Spleen (tissue), 11 donors: ENCODE data around the gene EPYC. TPM values are rescaled to one million over a fixed set of nuclear protein-coding genes. Genes with fewer than 3 reads are reported as not detected.

Source experiments
- DNase-seq: peaks from one replicate; pipeline ENCODE4 v3.0.0-alpha.2; 2020
- H3K27ac ChIP-seq, 8 donors: fragments of 200-600 bp; sonication (generic) in 7 of 8; 1 replicate in 4 of 8; 2 replicates in 4 of 8; pipeline versions ENCODE4 v1.5.0 to v1.8.0; 2016 to 2021; ENCODE audit warnings: inconsistent platforms in 4 of 8, mild to moderate bottlenecking in 4 of 8, moderate library complexity in 1 of 8
- H3K27me3 ChIP-seq, 7 donors: fragments of 200-600 bp; sonication (generic) in 6 of 7; replicated peaks in 1 of 7; 1 replicate in 4 of 7; 2 replicates in 3 of 7; pipeline versions ENCODE4 v1.5.0 to v1.8.0; 2016 to 2021; ENCODE audit warnings: inconsistent platforms in 3 of 7, mild to moderate bottlenecking in 1 of 7
- H3K36me3 ChIP-seq, 6 donors: fragments of 200-600 bp; sonication (generic) in 5 of 6; 1 replicate in 4 of 6; 2 replicates in 2 of 6; pipeline versions ENCODE4 v1.5.0 to v1.8.0; 2016 to 2021; ENCODE audit warnings: inconsistent platforms in 2 of 6
- H3K4me1 ChIP-seq, 6 donors: fragments of 200-600 bp; sonication (generic) in 5 of 6; 1 replicate in 3 of 6; 2 replicates in 3 of 6; pipeline versions ENCODE4 v1.5.0 to v1.8.0; 2016 to 2021; ENCODE audit warnings: inconsistent platforms in 3 of 6
- H3K4me3 ChIP-seq, 8 donors: fragments of 200-600 bp; sonication (generic) in 7 of 8; 1 replicate in 4 of 8; 2 replicates in 4 of 8; pipeline versions ENCODE4 v1.5.0 to v1.8.0; 2016 to 2021; ENCODE audit warnings: inconsistent platforms in 4 of 8, mild to moderate bottlenecking in 4 of 8, moderate library complexity in 2 of 8
- H3K9me3 ChIP-seq, 8 donors: fragments of 200-600 bp; sonication (generic) in 7 of 8; 1 replicate in 4 of 8; 2 replicates in 4 of 8; pipeline versions ENCODE4 v1.5.0 to v1.8.0; 2016 to 2021; ENCODE audit warnings: inconsistent platforms in 4 of 8
- POLR2A ChIP-seq, 3 donors: fragments of 450-650 bp; IDR thresholded peaks; one replicate each; pipeline ENCODE4 v1.5.1; 2017; ENCODE audit warnings: antibody characterized with exemption in 3 of 3, mild to moderate bottlenecking in 1 of 3
- POLR2AphosphoS5 ChIP-seq, 3 donors: sonication (generic); formaldehyde crosslinking; IDR thresholded peaks; one replicate each; pipeline ENCODE4 v1.5.1; 2017; ENCODE audit warnings: antibody characterized with exemption in 3 of 3
- WGBS, 5 donors: extraction: QIAGEN DNeasy Blood & Tissue Kit in 3 of 5; methylation state at CpG; one replicate each; pipeline versions ENCODE4 v1.1.5 to v1.1.7; 2013 to 2018; 5-methylcytosine and 5-hydroxymethylcytosine counted together
- intact Hi-C: fragments of 100-400 bp; cut with DNase I; formaldehyde crosslinking; loops from one replicate; pipeline ENCODE4 v1.15.0; 2023; ENCODE audit warnings: low total_unique reads
- polyA plus RNA-seq, 3 donors: library from polyadenylated mRNA; stranded (reverse); fragments of 200-250 nt; gene quantifications; one replicate each; pipeline ENCODE4 v1.2.1, GENCODE V29; 2013
- total RNA-seq, 7 donors: library from RNA; depleted of rRNA in 3 of 7; stranded (reverse); fragments of >200 nt in 3 of 7; fragmentation: NEBNext Ultra II Directional in 4 of 7; extraction: Animal tissue kit (Norgen Biotek cat#: 25700) in 4 of 7; gene quantifications; one replicate each; pipeline versions ENCODE4 v1.1.0 to v1.2.1, GENCODE V29; 2016 to 2021
- TF ChIP-seq, protein P1 (sequence below), 11 experiments: fragments of 200-600 bp in 7 of 11; fragments of 450-650 bp in 4 of 11; sonication (generic) in 4 of 11; IDR thresholded peaks in 8 of 11; conservative IDR thresholded peaks in 3 of 11; 1 replicate in 7 of 11; 2 replicates in 4 of 11; pipeline versions ENCODE4 v1.4.0 to v1.8.0; 2016 to 2021; ENCODE audit warnings: antibody characterized with exemption in 11 of 11, inconsistent platforms in 4 of 11, mild to moderate bottlenecking in 1 of 11
- donor health status: healthy with polysubstance abuse.
- donor health status: DM: no; HTN: no; CAD: no; lungs with moderate emphysema.
- donor health status: DM: no; HTN: no; CAD: no.
- donor health status: Bipolar disorder and iron deficiency.
- donor health status: healthy.
- donor health status: DM: no; HTN: no; CAD: no.
- donor health status: DM: yes; HTN: yes; CAD: no.

EPYC gene
- total and polyA plus RNA-seq, 10 donors: 0.08 TPM; not detected in 9

DNA sequence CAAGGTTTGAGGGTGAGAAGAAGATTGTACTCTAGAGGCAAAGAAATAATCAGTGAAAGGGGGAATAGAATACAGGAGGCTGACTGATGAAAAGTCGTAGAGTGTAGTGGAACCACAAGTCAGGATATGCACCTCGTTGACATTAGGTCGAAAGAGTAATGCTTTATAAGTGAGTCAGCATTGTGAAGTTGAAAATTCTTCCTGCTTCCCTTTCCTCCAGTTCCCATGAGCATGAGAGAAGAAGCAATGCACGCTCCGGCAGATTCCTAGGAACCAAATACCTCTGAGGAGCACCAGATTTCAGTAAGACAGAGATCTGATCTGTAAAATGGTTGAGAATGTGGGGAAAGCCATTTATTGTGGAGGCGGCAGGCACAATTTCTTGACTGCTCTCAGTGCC is 66.3 kb downstream of the EPYC start:
- Histone ChIP-seq H3K4me1 (no peaks in the 10 kb centered on the region), H3K9me3 (no peaks in the 10 kb centered on the region), H3K27ac (no peak overlapping the region), H3K36me3 (no peaks in the 10 kb centered on the region), H3K4me3 (no peak overlapping the region), H3K27me3 (peaks cover 0 to 9% (median 0%) of the 10 kb centered on the region in 7 donors)
- DNase-seq: no peak
- WGBS, 5 donors: 30 to 38% (median 32%) methylated on average over 6 of the region's 6 CpGs
- intact Hi-C loops: no loop called here
- TF ChIP-seq, protein P1, sequence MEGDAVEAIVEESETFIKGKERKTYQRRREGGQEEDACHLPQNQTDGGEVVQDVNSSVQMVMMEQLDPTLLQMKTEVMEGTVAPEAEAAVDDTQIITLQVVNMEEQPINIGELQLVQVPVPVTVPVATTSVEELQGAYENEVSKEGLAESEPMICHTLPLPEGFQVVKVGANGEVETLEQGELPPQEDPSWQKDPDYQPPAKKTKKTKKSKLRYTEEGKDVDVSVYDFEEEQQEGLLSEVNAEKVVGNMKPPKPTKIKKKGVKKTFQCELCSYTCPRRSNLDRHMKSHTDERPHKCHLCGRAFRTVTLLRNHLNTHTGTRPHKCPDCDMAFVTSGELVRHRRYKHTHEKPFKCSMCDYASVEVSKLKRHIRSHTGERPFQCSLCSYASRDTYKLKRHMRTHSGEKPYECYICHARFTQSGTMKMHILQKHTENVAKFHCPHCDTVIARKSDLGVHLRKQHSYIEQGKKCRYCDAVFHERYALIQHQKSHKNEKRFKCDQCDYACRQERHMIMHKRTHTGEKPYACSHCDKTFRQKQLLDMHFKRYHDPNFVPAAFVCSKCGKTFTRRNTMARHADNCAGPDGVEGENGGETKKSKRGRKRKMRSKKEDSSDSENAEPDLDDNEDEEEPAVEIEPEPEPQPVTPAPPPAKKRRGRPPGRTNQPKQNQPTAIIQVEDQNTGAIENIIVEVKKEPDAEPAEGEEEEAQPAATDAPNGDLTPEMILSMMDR (IDR thresholded peaks at IDR 0.05 in 8 of 11, conservative IDR thresholded peaks at IDR 0.05 in 3 of 11): no peak

DNA sequence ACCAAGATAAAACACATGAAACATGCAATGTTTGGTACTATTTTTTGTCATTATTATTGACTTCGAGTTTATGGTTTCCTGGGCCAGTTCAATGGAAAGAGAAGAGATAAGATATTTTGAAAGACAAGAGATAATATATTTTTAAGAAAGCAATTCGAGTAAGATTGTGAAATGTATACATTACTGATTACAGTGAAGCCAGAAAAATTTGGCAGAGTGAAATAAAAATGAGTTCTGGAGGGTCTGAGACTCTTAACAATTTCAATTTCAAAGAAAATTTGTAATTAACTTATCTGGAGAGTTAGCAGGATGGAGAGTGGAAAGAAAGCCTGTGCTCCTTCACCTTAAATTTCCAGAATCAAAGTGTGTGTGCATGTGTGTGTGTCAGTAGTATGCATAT is 67.1 kb downstream of the EPYC start:
- TF ChIP-seq POLR2A (IDR thresholded peaks at IDR 0.05) (no peak), POLR2AphosphoS5 (IDR thresholded peaks at IDR 0.05) (no peak)
- TF ChIP-seq, protein P1 (IDR thresholded peaks at IDR 0.05 in 8 of 11, conservative IDR thresholded peaks at IDR 0.05 in 3 of 11): no peak
- intact Hi-C loops: no loop called here
- no peaks in the 10 kb centered on the region for H3K36me3 ChIP-seq

DNA sequence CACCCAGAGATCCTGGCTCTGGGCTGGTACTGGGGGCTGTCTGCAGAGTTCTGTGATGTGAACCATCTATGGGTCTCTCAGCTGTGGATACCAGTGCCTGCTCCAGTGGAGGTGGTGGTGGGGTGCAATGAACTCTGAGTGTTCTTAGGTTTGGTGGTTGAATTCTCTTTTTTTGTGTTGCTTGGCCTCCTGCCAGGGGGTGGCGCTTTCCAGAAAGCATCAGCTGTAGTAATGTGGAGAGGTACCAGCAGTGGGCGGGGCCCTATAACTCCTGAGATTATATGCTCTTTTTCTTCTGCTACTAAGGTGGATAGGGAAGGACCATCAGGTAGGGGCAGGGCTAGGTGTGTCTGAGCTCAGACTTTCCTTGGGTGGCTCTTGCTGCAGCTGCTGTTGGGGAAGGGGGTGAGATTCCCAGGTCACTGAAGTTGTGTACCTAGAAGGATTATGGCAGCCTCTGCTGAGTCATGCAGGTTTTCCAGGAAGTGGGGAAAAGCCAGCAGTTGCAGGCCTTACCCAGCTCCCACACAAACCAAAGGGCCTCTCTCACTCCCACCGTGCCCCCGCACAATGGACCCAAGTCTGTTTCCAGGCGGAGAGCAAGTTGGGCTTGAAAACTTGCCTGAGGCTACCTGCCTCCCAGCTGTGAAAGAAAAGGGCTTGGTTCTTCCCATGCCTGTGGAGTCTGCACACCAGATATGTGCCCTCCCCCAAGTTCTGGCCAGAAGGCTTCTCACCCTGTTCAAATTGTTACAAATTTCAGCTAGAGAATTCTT is 68.4 kb downstream of the EPYC start:
- Histone ChIP-seq H3K4me1 (no peaks in the 10 kb centered on the region), H3K4me3 (no peak overlapping the region), H3K27ac (no peak overlapping the region), H3K9me3 (no peaks in the 10 kb centered on the region), H3K27me3 (peaks cover 0 to 9% (median 0%) of the 10 kb centered on the region in 7 donors), H3K36me3 (no peaks in the 10 kb centered on the region)
- 93 to 100% (median 98%) methylated on average over 5 of the region's 5 CpGs for WGBS, 5 donors
- intact Hi-C loops: no loop called here
- TF ChIP-seq, protein P1 (IDR thresholded peaks at IDR 0.05 in 8 of 11, conservative IDR thresholded peaks at IDR 0.05 in 3 of 11): no peak
- no peak for TF ChIP-seq POLR2A (IDR thresholded peaks at IDR 0.05)
- no peak for DNase-seq

More for the DNA sequence above, 67.1 kb downstream of the EPYC start:
- Histone ChIP-seq H3K27ac (no peak overlapping the region), H3K9me3 (no peaks in the 10 kb centered on the region), H3K4me3 (no peak overlapping the region), H3K27me3 (peaks cover 0 to 9% (median 0%) of the 10 kb centered on the region in 7 donors), H3K4me1 (no peaks in the 10 kb centered on the region)
- no peak for DNase-seq
- WGBS, 5 donors: 64 to 82% (median 64%) methylated on average over 2 of the region's 2 CpGs

DNA sequence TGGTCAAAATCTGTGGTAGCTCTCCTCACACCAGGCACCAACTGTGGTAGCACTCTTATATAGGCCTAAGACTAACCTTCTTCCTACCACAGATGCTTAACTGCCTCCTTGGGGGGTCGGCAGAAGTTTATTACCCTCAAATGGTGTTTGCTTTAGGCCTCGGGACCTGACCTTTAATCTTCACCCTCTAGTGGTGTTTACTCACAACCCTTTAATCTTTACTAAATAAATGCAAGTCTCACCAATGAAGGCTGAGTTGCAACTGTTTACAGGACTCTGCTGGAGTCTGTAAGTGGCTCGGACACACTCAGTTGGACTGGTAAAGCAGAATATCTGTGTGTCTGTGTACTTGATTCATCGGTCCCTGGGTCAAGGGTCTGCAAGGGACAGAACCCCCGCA is 79.2 kb downstream of the EPYC start:
- Histone ChIP-seq H3K9me3 (peaks cover 0 to 28% (median 25%) of the 10 kb centered on the region in 8 donors), H3K36me3 (no peaks in the 10 kb centered on the region), H3K4me1 (no peaks in the 10 kb centered on the region), H3K4me3 (no peak overlapping the region), H3K27ac (no peak overlapping the region), H3K27me3 (no peaks in the 10 kb centered on the region)
- DNase-seq: no peak
- intact Hi-C loops: no loop called here
- WGBS, 5 donors: 69 to 87% (median 85%) methylated on average over 5 of the region's 5 CpGs
- TF ChIP-seq POLR2AphosphoS5 (IDR thresholded peaks at IDR 0.05): no peak
- no peak for TF ChIP-seq POLR2A (IDR thresholded peaks at IDR 0.05)
- TF ChIP-seq, protein P1 (IDR thresholded peaks at IDR 0.05 in 8 of 11, conservative IDR thresholded peaks at IDR 0.05 in 3 of 11): no peak
